KBM-7 (cell line): ENCODE measurements around the gene GHRH.

Source experiments
- DNase-seq: peaks from one replicate; pipeline ENCODE4 v3.0.0-alpha.2; 2015
- in situ Hi-C: fragments of 300-500 bp; cut with MboI; formaldehyde crosslinking; loops from 2 replicates; pipeline ENCODE4 v1.14.3; 2020; ENCODE audit warnings: low sequenced_read_pairs, low pct_unique_long_range_greater_than_20kb, mixed read lengths

Gene GHRH

DNA sequence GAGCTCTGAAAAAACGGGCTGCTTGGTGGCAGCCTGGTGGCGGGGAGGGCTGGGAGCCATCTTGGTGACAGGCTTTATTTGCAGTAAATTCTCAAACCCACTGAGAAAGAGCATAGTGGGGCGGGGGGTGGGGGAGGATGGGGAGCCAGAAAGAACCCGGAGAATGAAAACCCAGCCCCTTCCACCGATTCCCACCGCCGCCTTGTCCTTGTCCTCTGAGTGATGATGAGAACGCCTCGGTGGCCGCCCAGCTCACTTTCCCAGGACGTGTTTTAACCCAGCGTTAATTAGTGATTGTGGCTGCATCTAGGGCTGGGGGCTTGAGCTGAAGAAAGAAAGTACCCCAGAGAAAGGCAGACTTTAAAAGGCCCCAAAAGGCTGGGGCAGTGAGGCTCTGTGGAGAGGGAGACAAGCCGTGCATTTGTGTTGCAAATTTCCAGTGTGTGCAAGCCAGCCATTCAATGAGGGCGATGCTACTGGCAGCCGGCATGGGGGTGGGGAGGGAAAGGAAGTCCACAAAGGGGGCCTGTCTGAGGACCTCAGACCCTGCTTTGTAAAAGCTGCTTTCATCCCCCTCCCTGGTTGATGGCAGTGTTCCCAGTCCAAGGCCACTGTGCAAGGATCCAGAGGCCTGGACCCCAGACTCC, 6.2 kb upstream of the GHRH start:
- no peak for DNase-seq
- in situ Hi-C loops, result no loop called here

- DNase-seq, result no peak
- in situ Hi-C loops, result no loop called here
These were observed 5.5 kb upstream of the GHRH start for GRCh38 chr20:37266940-37267666.

- in situ Hi-C loops, result no loop called here
- peak; percentile 87 for DNase-seq
These were observed 3.5 kb upstream of the GHRH start for GRCh38 chr20:37265152-37265551.

DNA sequence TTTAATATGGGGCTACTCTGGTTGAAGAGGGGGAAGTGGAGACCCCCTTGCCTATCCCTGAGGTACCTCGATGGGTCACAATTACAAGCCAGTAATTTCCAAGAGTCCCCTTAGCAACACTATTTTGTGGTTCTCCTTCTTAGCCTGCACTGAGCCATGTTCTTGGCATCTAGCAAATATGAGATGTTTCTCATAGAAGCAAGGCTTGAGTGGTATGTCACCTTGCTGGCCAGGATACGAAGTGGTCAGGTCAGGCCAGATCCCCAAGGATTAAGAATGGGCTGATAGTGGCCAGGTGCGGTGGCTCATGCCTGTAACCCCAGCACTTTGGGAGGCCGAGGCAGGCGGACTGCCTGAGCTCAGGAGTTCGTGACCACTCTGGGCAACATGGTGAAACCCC, 2.1 kb upstream of the GHRH start:
- no peak for DNase-seq
- in situ Hi-C loops, result no loop called here

GRCh38 chr20:37262505-37262904, 891 bp upstream of the GHRH start:
- in situ Hi-C loops, result no loop called here
- DNase-seq, result no peak

- in situ Hi-C loops, result no loop called here
- no peak for DNase-seq
These were observed 691 bp downstream of the GHRH start for GRCh38 chr20:37260923-37261322.

DNA sequence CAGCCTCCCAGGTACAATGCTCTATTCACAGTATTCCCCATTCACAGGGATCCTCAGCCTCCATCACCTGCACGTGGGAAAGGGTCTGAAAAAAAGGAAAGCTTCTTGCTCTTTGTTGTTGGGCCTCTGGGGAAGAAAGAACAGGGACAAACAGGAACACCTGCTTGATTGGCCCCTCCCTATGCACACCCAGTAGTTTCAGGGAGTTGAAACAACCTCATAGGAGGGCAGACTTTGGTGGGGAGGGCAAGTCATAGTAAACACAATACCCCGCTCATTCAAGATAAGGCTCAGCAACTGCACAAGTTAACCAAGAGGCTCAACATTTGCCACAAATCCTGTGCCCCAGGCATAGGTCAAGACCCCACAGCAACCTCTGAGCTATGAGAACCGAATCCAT, 1.7 kb downstream of the GHRH start:
- no peak for DNase-seq
- in situ Hi-C loops, result no loop called here

DNA sequence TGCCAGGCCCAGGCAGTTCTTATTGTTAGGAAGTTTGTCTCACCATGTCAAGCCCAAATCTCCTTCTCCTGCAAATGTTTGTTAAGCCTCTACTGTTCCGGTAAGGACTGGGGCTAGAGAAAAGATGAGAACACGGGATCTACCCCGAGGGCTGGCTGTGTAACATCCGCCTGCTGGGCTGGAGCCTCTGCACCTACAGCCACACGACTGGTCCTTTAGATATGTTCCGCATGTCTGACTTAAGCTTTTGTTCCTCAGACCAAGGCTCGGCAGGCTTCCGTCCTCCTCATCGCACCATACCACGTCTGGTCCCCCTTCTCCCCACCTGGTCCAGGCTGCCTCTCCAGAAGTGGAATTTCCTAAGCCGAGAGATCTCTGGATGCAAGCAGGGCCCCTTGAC, 2.6 kb downstream of the GHRH start:
- DNase-seq, result no peak
- in situ Hi-C loops, result no loop called here

DNA sequence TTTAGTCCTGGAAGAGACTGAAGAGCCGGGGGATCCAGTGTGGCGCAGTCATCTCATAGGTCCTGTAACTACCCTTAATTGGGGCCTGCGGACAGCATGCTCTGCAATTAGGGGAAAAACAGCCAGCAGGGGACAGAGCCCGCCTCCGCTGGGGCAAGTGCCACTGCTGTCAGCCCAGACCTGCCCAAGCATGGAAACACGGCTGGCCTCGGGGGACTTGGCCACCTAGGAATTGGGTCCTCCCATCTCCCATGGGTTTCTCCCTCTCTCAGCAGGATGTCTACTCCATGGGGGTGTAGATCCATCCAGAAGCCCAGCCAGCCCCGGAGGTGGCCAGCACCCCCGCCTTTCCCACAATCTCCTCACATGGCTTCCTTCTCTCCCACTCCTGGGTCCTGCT, 3.6 kb downstream of the GHRH start:
- in situ Hi-C loops, result no loop called here
- no peak for DNase-seq

GRCh38 chr20:37257530-37257929, 4.1 kb downstream of the GHRH start:
- no peak for DNase-seq
- in situ Hi-C loops, result no loop called here

DNA sequence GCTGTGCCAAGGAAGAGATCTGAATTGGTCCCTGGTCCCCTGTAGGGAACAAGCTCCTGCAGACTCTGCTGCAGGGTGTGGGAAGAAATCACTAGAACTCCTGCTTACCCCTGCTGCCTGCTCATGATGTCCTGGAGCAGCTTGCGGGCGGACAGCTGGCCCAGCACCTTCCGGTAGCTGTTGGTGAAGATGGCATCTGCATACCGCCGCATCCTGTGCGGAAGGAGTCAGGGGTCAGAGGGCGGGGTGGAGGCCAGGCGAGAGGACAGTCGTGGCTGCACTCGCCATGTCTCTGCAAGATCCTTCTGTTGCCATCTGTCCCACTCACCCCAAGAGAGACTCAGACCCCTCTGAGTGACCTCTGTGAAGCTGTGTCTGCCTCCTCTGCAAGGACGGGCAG, 5.3 kb downstream of the GHRH start:
- no peak for DNase-seq
- in situ Hi-C loops, result no loop called here

- peak; percentile 18 for DNase-seq
- in situ Hi-C loops, result no loop called here
These were observed 7.3 kb downstream of the GHRH start for GRCh38 chr20:37254114-37254878.

- in situ Hi-C loops, result no loop called here
- DNase-seq, result no peak
These were observed 8.5 kb downstream of the GHRH start for GRCh38 chr20:37253087-37253486.

GRCh38 chr20:37251825-37252477, 9.7 kb downstream of the GHRH start:
- in situ Hi-C loops, result no loop called here
- no peak for DNase-seq

GRCh38 chr20:37249304-37249703, 12.3 kb downstream of the GHRH start:
- in situ Hi-C loops, result no loop called here
- DNase-seq, result peak; percentile 17

GRCh38 chr20:37247547-37247946, 14.1 kb downstream of the GHRH start:
- in situ Hi-C loops, result no loop called here

GRCh38 chr20:37246736-37247135, 14.9 kb downstream of the GHRH start:
- DNase-seq, result no peak
- in situ Hi-C loops, result no loop called here

More at GRCh38 chr20:37247547-37247946, 14.1 kb downstream of the GHRH start:
- no peak for DNase-seq

GRCh38 chr20:37245216-37246150, 16.1 kb downstream of the GHRH start:
- DNase-seq, result no peak
- in situ Hi-C loops, result no loop called here

DNA sequence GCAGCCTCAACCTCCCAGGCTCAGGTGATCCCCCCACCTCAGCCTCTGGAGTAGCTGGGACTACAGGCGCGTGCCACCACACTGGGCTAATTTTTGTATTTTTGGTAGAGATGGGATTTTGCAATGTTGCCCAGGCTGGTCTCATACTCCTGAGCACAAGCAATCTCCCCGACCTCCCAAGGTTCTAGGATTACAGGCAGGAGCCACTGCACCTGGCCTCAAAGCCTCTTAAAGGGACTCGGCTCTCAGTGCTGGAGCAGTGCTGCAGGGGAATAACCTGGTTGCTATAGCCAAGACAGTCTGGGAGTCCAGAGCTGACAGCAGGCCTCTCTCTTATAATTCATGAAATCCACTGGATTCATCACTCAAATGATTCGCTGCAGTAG, 17.0 kb downstream of the GHRH start:
- no peak for DNase-seq
- in situ Hi-C loops, result no loop called here
